MCF 10A (cell line): ENCODE measurements around the gene ZDHHC20. TPM values are rescaled to one million over a fixed set of nuclear protein-coding genes. Genes with fewer than 3 reads are reported as not detected.
A peak's percentile ranks its signal among the peaks of the same experiment; 100 is the strongest.

Experiments
- BruUV-seq: library from RNA; stranded (reverse); fragments of 400-500 nt; replicated peaks from 2 replicates; lab custom pipeline; 2021; lab: Mats Ljungman, UMichigan
- CTCF ChIA-PET: fragments of 300-600 bp; sonication (Branson Sonifier 250); formaldehyde crosslinking; extraction: SDS; loops from one replicate; lab custom pipeline; 2021; ENCODE audit warnings: antibody characterized with exemption, inconsistent platforms; lab: Yijun Ruan, JAX
- POLR2A ChIA-PET: fragments of 300-600, 350-650 bp; sonication (Branson Sonifier 250); formaldehyde crosslinking; extraction: SDS; loops from one replicate; lab custom pipeline; 2020; ENCODE audit warnings: antibody characterized with exemption, inconsistent platforms; lab: Yijun Ruan, JAX
- DNase-seq: peaks from one replicate; pipeline ENCODE4 v3.0.0-alpha.2; 2018; ENCODE audit not compliant: unreplicated experiment
- H3K27ac Mint-ChIP-seq: one replicate; pipeline ENCODE4 v1.8.0; 2022; ENCODE audit warnings: mild to moderate bottlenecking, low read depth, mixed read lengths; ENCODE audit not compliant: unreplicated experiment
- H3K27me3 Mint-ChIP-seq: one replicate; pipeline ENCODE4 v1.8.0; 2022; ENCODE audit warnings: mixed read lengths; ENCODE audit not compliant: insufficient read depth, unreplicated experiment
- H3K36me3 Mint-ChIP-seq: one replicate; pipeline ENCODE4 v1.8.0; 2022; ENCODE audit warnings: mild to moderate bottlenecking, moderate library complexity, mixed read lengths; ENCODE audit not compliant: insufficient read depth, unreplicated experiment
- H3K4me1 Mint-ChIP-seq: one replicate; pipeline ENCODE4 v1.8.0; 2022; ENCODE audit warnings: mixed read lengths; ENCODE audit not compliant: insufficient read depth, unreplicated experiment
- H3K4me3 Mint-ChIP-seq: one replicate; pipeline ENCODE4 v1.8.0; 2022; ENCODE audit warnings: mild to moderate bottlenecking, moderate library complexity, mixed read lengths; ENCODE audit not compliant: unreplicated experiment
- H3K9me3 Mint-ChIP-seq: one replicate; pipeline ENCODE4 v1.8.0; 2022; ENCODE audit warnings: mixed read lengths; ENCODE audit not compliant: unreplicated experiment
- intact Hi-C: fragments of 100-400 bp; cut with micrococcal nuclease; formaldehyde crosslinking; loops from 2 replicates; pipeline ENCODE4 v1.14.1; 2022
- total RNA-seq: library from RNA; stranded (reverse); gene quantifications from 2 replicates; pipeline ENCODE4 v1.2.3, GENCODE V29; 2022
- TF ChIP-seq, protein P1 (sequence below): fragments of 200-600 bp; IDR thresholded peaks from one replicate; pipeline ENCODE4 v1.8.0; 2022; ENCODE audit warnings: antibody characterized with exemption, mild to moderate bottlenecking; ENCODE audit not compliant: unreplicated experiment

The ZDHHC20 gene
- total RNA-seq, 1 experiment from 2014 or later: 42.2 TPM

DNA sequence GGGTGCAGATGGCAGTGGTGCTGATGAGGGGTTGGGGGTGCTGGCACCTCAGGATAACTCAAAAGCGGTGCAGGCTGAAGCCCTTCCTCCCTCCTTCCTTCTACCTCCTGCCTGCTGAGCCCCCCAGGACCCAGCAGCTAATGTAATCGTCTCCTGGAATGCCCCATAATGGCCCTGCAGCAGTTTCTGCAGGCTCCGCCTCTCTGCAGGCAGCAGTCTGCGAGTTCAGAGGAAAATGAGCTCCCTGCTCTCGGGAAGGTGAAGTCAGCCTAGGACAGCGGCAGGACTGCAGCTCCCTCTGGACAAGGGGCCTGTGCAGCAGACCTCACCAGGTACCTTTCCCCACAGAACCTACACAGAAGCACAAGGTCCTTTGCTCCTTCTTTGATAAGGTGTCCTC is 130.9 kb downstream of the ZDHHC20 start:
- POLR2A ChIA-PET: no interaction called here
- no peaks in the 10 kb centered on the region for H3K27me3 Mint-ChIP-seq
- no TSS peak for BruUV-seq
- CTCF ChIA-PET: interaction anchor here (0.6 to 0.9 kb wide), 2 partner anchors 149 to 791 kb away, joined by 3 read pairs; no protein-coding TSS in a partner anchor
- no peak overlapping the region for H3K4me3 Mint-ChIP-seq
- H3K36me3 Mint-ChIP-seq: no peaks in the 10 kb centered on the region
- no peak for DNase-seq
- no peak overlapping the region for H3K27ac Mint-ChIP-seq
- no peaks in the 10 kb centered on the region for H3K4me1 Mint-ChIP-seq
- TF ChIP-seq, protein P1, sequence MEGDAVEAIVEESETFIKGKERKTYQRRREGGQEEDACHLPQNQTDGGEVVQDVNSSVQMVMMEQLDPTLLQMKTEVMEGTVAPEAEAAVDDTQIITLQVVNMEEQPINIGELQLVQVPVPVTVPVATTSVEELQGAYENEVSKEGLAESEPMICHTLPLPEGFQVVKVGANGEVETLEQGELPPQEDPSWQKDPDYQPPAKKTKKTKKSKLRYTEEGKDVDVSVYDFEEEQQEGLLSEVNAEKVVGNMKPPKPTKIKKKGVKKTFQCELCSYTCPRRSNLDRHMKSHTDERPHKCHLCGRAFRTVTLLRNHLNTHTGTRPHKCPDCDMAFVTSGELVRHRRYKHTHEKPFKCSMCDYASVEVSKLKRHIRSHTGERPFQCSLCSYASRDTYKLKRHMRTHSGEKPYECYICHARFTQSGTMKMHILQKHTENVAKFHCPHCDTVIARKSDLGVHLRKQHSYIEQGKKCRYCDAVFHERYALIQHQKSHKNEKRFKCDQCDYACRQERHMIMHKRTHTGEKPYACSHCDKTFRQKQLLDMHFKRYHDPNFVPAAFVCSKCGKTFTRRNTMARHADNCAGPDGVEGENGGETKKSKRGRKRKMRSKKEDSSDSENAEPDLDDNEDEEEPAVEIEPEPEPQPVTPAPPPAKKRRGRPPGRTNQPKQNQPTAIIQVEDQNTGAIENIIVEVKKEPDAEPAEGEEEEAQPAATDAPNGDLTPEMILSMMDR: no peak
- H3K9me3 Mint-ChIP-seq: no peaks in the 10 kb centered on the region
- intact Hi-C loops: no loop called here

DNA sequence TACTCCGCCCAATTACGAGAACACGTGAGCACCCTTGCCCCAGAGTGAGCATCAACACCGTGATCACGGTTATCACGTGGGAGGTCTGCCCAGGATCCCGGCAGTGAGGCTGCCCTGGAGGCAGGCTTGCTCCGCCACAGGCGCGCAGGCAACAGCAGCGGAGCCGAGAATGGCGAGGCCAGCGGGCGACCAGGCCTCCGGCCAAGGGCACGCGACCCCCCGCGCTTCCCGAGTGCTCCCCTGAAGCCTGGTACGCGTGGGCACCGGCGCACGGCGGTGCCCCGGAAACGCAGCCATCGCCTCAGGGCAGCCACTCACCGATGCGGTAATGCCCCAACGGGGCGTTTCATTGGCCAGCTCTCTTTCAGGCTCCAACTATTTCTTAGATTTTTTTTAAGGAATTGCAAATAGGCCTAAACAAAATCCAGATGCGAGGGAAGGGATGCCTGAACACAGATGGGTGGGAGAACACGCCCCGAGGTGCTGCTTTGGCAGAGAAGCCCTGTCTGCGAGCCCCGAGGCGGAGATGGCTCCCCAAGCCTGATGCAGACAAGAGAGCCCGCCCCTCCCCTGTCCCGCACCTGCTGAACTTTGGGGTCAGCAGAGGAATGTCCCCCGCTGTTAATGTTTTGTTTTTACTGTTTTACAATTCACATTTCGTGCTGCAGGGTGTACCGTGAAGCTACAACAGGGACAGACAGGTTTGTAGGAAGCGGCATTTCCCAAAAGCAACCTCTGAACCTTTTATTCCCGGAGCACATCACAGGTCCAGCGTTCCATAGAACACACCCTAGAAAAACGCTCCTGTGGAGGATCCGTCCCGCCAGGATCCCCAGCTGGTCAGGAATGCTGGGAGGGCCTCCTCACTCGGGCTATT is 132.7 kb downstream of the ZDHHC20 start:
- TF ChIP-seq, protein P1: no peak
- intact Hi-C loops: no loop called here
- Mint-ChIP-seq H3K4me1 (no peaks in the 10 kb centered on the region), H3K27me3 (no peaks in the 10 kb centered on the region), H3K36me3 (no peaks in the 10 kb centered on the region), H3K27ac (peak overlapping the region; percentile 63), H3K9me3 (no peaks in the 10 kb centered on the region), H3K4me3 (peak overlapping the region; percentile 54)
- BruUV-seq: no TSS peak
- POLR2A ChIA-PET: interaction anchor here (0.7 kb wide), 1 partner anchor 90 kb away, joined by 3 read pairs; no protein-coding TSS in a partner anchor
- CTCF ChIA-PET: no interaction called here
- DNase-seq: peak; percentile 27

DNA sequence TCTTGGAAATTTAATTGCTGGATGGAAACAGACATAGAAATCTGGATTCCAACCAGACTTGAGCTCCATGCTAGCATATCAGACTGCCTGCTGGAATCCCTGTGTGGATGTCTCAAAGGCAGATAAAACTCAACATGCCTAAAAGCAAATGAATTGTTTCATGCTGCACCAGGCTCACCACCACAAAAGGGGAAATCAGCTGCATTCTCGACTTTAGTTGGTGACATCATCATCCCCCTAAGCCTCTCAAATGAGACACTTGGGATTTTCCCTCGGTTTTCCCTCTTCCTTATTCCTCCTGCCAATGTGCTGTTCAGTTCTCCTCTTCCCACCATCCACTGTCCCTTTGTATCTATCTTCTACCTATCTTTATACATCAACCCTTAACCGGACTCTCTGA is 134.3 kb downstream of the ZDHHC20 start:
- H3K36me3 Mint-ChIP-seq: no peaks in the 10 kb centered on the region
- no peaks in the 10 kb centered on the region for H3K4me1 Mint-ChIP-seq
- ChIA-PET POLR2A (no interaction called here), CTCF (interaction anchor here (0.7 kb wide), 1 partner anchor 10 kb away, joined by 3 read pairs; no protein-coding TSS in a partner anchor)
- H3K9me3 Mint-ChIP-seq: no peaks in the 10 kb centered on the region
- no peak for DNase-seq
- TF ChIP-seq, protein P1: no peak
- H3K4me3 Mint-ChIP-seq: no peak overlapping the region
- intact Hi-C loops: no loop called here
- no peaks in the 10 kb centered on the region for H3K27me3 Mint-ChIP-seq
- no TSS peak for BruUV-seq
- no peak overlapping the region for H3K27ac Mint-ChIP-seq

GRCh38 chr13:21322988-21323387 is 136.1 kb downstream of the ZDHHC20 start:
- Mint-ChIP-seq H3K4me3 (no peak overlapping the region), H3K27ac (no peak overlapping the region), H3K27me3 (no peaks in the 10 kb centered on the region), H3K36me3 (no peaks in the 10 kb centered on the region), H3K4me1 (no peaks in the 10 kb centered on the region), H3K9me3 (no peaks in the 10 kb centered on the region)
- intact Hi-C loops: no loop called here
- DNase-seq: no peak
- BruUV-seq: no TSS peak
- POLR2A ChIA-PET: no interaction called here
- TF ChIP-seq, protein P1: no peak
- CTCF ChIA-PET: interaction anchor here (0.7 kb wide), 1 partner anchor 158 kb away, joined by 3 read pairs; no protein-coding TSS in a partner anchor
